Kidney tubule cell (primary cell): ENCODE measurements around the gene SCAANT1.

Experiments
- DNase-seq: peaks from one replicate; pipeline ENCODE4 v3.0.0-alpha.2; 2018; ENCODE audit warnings: low spot score

The SCAANT1 gene

GRCh38 chr3:63863150-63864007 lies 48.8 kb downstream of the SCAANT1 start, which contains the start of the genes ATXN7 and THOC7:
Gene ATXN7 (plus strand): TSS chr3:63863867. CDS start chr3:63912599, 48,732 bp downstream.
Gene THOC7 (minus strand): TSS chr3:63863805. CDS start chr3:63863790, 15 bp downstream.
- peak; percentile 72 for DNase-seq

- no peak for DNase-seq
These were observed 49.4 kb downstream of the SCAANT1 start for GRCh38 chr3:63862804-63863149.
